ENCODE results near the gene EMP1.

The EMP1 gene, protein sequence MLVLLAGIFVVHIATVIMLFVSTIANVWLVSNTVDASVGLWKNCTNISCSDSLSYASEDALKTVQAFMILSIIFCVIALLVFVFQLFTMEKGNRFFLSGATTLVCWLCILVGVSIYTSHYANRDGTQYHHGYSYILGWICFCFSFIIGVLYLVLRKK

GRCh38 chr12:13196130-13196921 is at the start of gene EMP1:
EMP1 (plus strand) TSS chr12:13196726; CDS start chr12:13211511, 14,785 bp downstream.
- peak; percentile 25 for DNase-seq

GRCh38 chr12:13147688-13148484 is 48.6 kb upstream of the EMP1 start:
- DNase-seq = no peak

- no peak for DNase-seq
Observed at GRCh38 chr12:13148485-13148847, 48.1 kb upstream of the EMP1 start.

DNA sequence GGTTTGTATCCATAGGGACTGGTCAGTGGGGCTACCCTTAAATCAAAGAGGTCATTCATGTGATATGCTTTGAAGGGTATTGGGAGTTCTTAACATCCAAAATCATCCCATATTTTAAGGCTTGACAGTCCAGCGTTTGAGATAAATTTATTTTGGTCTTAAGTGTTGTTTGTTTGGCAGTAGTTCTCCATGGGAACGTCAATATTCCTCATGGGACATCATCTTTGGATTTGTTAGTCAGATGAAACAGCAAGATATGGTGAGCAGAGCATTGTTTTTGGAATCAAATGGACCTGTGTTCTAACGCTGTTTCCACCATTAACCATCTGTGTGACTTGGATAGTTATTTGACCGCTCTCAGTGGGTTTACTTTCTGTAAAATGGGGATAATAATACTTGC is 47.1 kb upstream of the EMP1 start:
- no peak for DNase-seq

GRCh38 chr12:13152281-13152680 is 44.2 kb upstream of the EMP1 start:
- DNase-seq = no peak

DNA sequence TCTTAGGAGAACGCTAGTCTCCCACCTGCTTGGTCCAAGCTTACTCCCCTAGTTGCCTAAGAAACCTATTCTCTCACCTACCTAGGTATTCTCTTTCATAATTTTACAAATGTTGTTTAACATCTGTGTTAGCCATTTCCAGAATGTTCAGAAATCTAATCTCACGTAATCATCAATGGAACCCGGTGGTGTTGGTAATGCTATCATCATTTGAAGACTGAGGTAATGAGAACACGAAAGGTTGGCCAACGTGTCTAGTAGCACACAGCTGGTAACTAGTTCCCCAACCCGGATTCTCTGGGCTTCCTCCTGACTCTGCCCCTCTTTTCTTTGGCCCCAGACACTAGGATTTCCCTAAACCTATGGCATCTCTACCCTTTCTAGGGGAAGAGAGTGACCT is 43.8 kb upstream of the EMP1 start:
- no peak for DNase-seq

DNA sequence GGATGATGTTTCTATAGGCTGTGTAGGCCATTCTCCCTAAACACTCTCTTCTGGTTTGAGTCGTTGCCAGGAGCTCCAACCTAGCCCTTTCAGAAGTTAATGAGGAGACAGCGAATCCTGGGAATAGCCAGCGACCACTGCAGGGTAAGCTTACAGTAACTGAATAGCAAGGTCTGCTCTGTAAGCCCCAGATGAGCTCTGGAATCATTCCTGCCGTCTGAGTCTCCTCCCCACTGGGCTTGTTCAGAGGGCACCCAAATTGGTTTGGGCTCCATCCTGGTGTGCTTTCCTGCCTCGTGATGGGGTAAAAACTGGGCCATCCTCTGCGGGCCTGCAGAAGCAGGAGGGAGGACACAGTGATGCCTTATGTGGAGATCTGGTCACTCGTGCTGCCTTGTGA is 43.3 kb upstream of the EMP1 start:
- DNase-seq = no peak

- DNase-seq = no peak
Observed at GRCh38 chr12:13154027-13154538, 42.4 kb upstream of the EMP1 start.

DNA sequence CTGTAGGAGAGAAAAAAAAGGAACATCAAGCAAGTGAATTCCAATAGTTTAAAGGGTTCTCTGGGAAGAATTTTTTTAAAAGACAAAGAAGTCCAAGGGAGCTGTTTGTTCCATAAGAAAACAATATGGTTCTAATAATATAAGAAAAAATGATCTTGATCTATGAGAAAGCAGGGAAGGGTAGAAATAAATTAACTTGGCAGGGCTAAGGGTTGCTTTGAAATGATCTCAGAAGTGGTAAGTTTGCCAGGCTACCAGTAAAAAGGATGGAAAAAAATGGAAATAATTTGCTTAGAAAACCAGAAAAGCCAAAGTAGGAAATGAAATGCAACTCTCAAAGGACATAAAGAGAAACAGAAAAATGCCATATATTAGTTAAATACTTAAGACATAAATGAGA is 41.7 kb upstream of the EMP1 start:
- DNase-seq = no peak

DNA sequence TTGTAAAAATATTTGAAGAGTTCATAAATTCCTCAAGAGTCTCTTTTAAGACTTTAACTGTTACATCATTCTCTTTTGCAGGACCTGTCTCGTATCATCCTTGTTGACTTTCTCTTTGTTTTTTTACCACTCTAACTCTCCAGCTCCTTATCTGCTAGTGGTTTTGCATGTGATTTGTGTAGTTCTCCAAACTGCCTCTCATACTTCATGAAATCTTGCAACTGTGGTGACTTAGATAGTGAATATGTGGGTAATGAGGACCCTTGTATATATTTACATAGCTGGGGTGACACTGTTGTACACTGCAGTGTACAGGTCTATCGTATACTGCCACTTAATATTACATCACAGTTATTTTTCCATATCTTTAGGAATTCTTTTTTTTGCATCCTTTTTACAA is 40.2 kb upstream of the EMP1 start:
- no peak for DNase-seq

DNA sequence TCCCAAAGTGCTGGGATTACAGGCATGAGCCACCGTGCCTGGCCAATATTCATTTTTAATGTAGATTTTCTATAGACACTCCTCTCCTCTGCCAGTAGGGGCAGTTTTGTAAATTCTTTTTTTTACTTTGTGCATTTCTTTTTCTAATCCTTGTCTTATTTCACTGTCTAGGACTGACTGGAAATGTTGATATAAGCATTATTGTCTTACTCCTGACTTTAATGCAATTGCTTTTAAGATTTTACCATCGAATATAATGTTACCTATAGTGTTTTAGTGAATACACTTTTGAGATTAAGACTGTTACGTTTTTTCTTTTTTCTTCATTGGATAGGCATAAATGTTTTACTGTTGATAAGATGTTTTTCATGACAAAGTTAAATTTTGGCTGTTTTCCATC is 35.4 kb upstream of the EMP1 start:
- DNase-seq = no peak

GRCh38 chr12:13162904-13163303 is 33.6 kb upstream of the EMP1 start:
- no peak for DNase-seq

DNA sequence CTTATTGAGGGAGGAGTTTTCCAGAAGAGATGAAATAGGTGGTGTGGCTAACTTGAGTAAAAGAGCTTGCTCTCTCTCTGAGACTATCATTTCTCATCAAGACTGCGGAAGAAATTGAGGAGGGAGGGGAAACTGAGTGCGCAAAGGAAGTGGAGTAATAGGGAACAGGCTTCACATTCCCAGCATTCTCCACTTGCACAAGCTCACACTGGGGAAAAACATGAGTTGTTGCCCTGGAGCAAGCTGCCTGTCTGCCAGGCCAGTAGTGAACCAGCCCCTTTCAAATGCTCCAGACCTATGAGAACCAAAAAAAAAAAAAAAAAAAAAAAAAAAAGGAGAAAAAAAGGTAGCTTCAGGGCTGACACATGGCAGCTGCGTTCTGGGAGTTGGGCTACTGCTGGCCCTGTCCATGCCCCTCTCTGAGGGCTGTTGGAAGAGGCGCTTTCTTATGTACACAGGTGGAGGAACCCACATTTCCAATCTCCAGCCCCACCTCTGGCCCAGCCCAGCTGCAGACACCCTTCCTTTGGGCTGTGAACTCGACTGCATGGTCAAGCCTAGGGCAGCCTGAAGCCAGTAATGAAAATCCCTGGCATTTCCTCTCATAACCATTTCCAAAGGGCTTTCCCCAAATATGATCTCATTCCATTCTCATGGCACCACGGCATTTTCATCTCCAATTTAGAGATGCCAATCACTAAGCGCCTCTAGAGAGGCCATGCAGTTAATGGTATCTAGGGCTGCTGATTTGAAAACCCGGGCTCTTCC is 32.5 kb upstream of the EMP1 start:
- no peak for DNase-seq

DNA sequence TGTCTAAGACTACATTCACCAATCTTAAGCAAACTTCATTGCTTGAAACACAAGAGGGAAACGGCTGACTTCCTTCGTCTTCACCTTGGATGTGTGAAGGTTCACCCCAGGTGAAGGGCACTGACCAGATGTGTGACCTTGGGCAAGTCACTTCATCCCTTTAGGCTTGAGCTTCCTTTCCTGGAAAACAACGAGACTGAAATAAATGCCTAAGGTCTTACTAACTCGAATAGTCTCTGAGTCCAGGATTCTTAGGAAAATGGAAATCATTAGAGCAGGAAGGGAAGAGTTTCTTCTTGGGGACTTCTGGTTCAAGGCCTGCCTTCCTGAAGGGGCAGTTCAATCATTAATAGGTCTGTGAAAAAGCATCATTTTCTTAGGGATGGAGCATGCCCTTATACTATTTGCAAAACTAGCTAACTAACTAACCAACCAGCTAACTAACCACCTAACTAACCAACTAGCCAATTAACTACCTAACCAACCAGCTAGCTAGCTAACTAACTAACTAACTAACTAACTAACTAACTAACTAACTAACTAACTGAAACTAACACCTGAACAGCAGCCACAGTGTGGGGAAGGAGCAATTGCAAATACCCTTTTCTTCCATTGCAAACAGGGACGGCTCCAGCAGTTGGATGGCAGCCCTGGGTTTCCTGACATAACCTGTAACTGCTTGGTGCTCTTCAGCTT is 31.5 kb upstream of the EMP1 start:
- no peak for DNase-seq

DNA sequence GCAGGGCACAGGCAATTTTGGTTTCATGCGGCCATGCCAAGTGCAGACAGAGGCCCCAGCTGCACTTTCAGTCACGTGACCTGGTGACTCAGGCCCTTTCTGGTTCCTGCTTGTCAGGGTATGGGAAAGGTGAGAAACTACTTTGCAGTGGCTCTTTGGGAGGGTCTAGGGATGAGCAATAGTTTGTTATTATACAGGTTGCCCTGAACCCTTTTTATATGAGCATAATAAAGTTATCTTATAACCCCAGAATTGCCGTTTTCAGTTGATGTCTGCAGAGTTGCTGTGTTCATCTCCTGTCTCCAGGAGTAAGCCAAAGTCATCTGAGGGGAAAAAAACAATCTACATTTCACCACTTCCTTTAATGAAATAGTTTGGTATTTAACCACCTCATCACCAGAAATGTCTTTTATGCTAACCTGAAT is 30.9 kb upstream of the EMP1 start:
- peak; percentile 66 for DNase-seq

- no peak for DNase-seq
Observed at GRCh38 chr12:13167226-13167625, 29.3 kb upstream of the EMP1 start.

DNA sequence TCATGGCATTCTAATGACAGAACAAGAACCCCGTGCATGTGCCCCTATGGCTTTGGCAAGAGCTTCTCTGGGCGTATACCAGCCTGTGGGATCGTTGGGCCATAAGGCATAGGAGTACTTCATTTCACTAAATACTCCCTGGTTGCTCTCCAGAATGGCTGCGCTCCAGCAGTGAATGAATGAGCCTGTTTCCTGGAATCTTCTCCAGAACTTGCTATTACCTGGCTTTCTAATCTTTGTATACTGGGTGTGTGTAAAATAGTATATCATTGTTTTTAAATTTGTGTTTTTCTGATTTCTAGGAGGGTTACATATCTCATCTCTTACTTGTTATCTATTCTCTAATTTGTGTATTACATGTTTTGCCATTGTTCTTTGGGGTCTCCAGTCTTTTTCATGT is 28.6 kb upstream of the EMP1 start:
- no peak for DNase-seq

GRCh38 chr12:13169272-13169671 is 27.3 kb upstream of the EMP1 start:
- DNase-seq = no peak

- no peak for DNase-seq
Observed at GRCh38 chr12:13170892-13171490, 25.5 kb upstream of the EMP1 start.

DNA sequence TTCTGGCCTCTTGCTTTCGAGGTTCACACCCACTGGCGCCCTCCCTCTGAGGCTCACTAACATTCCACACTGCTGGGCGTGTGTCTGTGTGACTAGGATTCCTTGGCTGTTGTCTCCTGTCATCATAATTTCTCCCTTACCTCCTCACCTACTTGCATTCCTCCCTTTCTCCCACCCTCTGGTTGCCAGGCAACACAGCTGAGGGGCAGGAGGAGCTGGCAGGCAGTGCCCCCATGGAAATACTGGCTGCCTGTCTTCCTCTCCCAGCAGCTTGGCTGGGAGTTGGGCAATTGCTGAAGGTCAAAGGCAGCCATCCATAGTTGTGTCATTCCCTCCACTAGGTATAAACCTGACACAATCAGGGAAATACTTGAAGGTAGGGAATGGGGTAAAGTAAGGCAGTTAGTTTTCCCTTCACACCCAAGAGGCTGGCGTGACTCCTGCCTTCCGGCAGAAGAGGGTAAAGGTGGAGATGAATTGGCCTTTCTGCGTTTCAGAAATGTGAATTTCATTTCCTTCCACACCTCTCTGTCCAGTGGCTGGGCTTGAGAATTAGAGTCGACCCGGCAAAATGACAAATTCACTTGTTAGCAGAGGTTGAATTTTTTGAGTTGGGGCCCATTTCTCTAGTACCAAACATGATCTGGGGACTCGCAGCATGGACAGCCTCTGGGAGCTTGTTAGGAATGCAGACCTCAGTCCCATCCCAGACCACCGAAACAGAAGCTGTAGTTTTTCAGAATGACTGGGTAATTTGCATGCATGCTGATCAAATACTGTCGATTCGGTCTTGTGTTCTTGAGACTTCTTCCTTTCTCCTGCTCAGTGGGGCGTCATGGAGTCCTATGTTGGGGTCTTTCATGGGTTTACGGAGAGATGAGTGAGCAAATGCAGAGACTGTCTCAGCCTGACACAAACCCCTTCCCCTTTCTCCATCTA is 24.3 kb upstream of the EMP1 start:
- DNase-seq = no peak

Measured in NCI-H2107 (cell line).